Neural progenitor cell (in vitro differentiated cells): ENCODE data around the gene MORN5. TPM values are rescaled to one million over a fixed set of nuclear protein-coding genes. Genes with fewer than 3 reads are reported as not detected.

Experiments
- DNase-seq: peaks from one replicate; pipeline ENCODE4 v3.0.0-alpha.2; 2016; ENCODE audit warnings: low spot score
- H2AFZ ChIP-seq: fragments of 200-600 bp; sonication (generic); replicated peaks from 2 replicates; pipeline ENCODE4 v1.6.1; 2016; ENCODE audit warnings: antibody characterized with exemption
- H3F3A ChIP-seq: fragments of 200-600 bp; sonication (generic); 2 replicates; pipeline ENCODE4 v1.6.1; 2016; ENCODE audit warnings: antibody characterized with exemption, low read depth
- H3K27ac ChIP-seq: fragments of 200-600 bp; sonication (generic); 2 replicates; pipeline ENCODE4 v1.5.1; 2016; ENCODE audit warnings: mild to moderate bottlenecking
- H3K27me3 ChIP-seq: fragments of 200-600 bp; sonication (generic); 2 replicates; pipeline ENCODE4 v1.6.1; 2016; ENCODE audit warnings: mild to moderate bottlenecking, moderate library complexity
- H3K36me3 ChIP-seq: fragments of 200-600 bp; sonication (generic); 2 replicates; pipeline ENCODE4 v1.5.1; 2016
- H3K4me1 ChIP-seq: fragments of 200-600 bp; sonication (generic); 2 replicates; pipeline ENCODE4 v1.6.1; 2016; ENCODE audit warnings: mixed run types
- H3K4me2 ChIP-seq: fragments of 200-600 bp; sonication (generic); 2 replicates; pipeline ENCODE4 v1.6.1; 2016
- H3K4me3 ChIP-seq: fragments of 200-600 bp; sonication (generic); 2 replicates; pipeline ENCODE4 v1.5.1; 2016
- H3K79me2 ChIP-seq: fragments of 200-600 bp; sonication (generic); 2 replicates; pipeline ENCODE4 v1.6.1; 2016; ENCODE audit warnings: low read depth
- H3K9ac ChIP-seq: fragments of 200-600 bp; sonication (generic); 2 replicates; pipeline ENCODE4 v1.6.1; 2016
- H3K9me3 ChIP-seq: fragments of 200-600 bp; sonication (generic); 2 replicates; pipeline ENCODE4 v1.5.1; 2016; ENCODE audit warnings: low read depth
- H4K20me1 ChIP-seq: fragments of 200-600 bp; sonication (generic); 2 replicates; pipeline ENCODE4 v1.6.1; 2016; ENCODE audit warnings: low read depth
- H3K27ac Mint-ChIP-seq: 3 replicates; pipeline ENCODE4 v1.8.0; 2021; ENCODE audit warnings: mixed read lengths
- H3K27me3 Mint-ChIP-seq: 2 replicates; pipeline ENCODE4 v1.8.0; 2022; ENCODE audit warnings: low read depth, mild to moderate bottlenecking, inconsistent platforms, moderate library complexity, mixed read lengths; ENCODE audit not compliant: insufficient read depth
- H3K36me3 Mint-ChIP-seq: 3 replicates; pipeline ENCODE4 v1.8.0; 2021; ENCODE audit warnings: mixed read lengths
- H3K4me1 Mint-ChIP-seq: 3 replicates; pipeline ENCODE4 v1.8.0; 2021; ENCODE audit warnings: mixed read lengths
- H3K4me3 Mint-ChIP-seq: 3 replicates; pipeline ENCODE4 v1.8.0; 2021; ENCODE audit warnings: mild to moderate bottlenecking, moderate library complexity, mixed read lengths
- H3K9me3 Mint-ChIP-seq: 3 replicates; pipeline ENCODE4 v1.8.0; 2020; ENCODE audit warnings: mixed read lengths
- EZH2 ChIP-seq: fragments of 200-600 bp; sonication (generic); IDR thresholded peaks from 2 replicates; pipeline ENCODE4 v1.6.1; 2017; ENCODE audit warnings: antibody characterized with exemption, mild to moderate bottlenecking, moderate library complexity
- EZH2phosphoT487 ChIP-seq: fragments of 200-600 bp; sonication (generic); IDR thresholded peaks from 2 replicates; pipeline ENCODE4 v1.6.1; 2017; ENCODE audit warnings: antibody characterized with exemption
- total RNA-seq: library from RNA; depleted of rRNA; stranded (reverse); fragments of >200 nt; gene quantifications from 2 replicates; pipeline ENCODE4 v1.2.3, GENCODE V29; 2015; ENCODE audit warnings: low replicate concordance
- TF ChIP-seq, protein P1 (sequence below): fragments of 200-600 bp; sonication (generic); IDR thresholded peaks from 2 replicates; pipeline ENCODE4 v1.5.1; 2017; ENCODE audit warnings: antibody characterized with exemption, mild to moderate bottlenecking

The MORN5 gene
- total RNA-seq, 1 donor from 2014 or later, result 3.7 TPM

DNA sequence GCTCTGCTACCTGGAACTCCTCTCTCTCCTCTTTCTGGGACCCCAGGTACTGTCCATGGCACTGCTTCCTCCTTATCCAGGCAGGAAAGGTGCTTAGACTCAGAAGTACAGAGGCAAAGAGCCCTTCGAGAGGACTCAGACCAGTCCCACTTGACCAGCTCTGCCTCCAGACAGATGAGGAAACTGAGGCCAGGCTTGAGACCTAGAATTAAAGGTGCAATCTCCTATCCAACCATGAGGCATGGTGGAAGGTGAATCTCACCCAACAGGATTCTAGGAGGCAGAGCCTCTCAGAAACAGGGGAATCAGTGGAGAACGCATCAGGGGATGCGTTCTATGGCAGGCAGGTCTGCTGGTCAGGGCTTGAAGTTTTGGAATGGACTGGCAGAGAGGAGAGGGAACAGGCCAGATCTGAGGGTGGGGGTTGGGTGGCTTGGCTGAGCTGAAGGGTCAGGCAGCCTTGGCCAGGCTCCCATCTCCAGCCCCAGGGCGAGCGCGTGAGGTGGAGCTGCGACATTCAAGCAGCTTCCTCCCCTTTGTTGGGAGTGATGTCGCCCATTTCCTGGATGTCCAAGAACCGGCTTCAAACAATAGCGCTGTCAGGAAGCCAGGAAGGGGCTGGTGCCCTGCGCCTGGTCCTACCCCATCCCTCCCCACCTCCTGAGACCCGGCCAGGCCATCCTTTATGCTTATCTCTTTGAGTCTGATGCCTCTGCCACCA is 26.3 kb upstream of the MORN5 start:
- peaks cover 4% of the 10 kb centered on the region for H3F3A ChIP-seq
- H3K27me3 ChIP-seq, result peaks cover 100% of the 10 kb centered on the region
- Mint-ChIP-seq H3K9me3 (no peaks in the 10 kb centered on the region), H3K36me3 (no peaks in the 10 kb centered on the region), H3K27ac (peak overlapping the region; percentile 81), H3K27me3 (peaks cover 26% of the 10 kb centered on the region), H3K4me1 (peaks cover 31% of the 10 kb centered on the region), H3K4me3 (no peak overlapping the region)
- H3K4me2 ChIP-seq, result no peak overlapping the region
- H3K36me3 ChIP-seq, result no peaks in the 10 kb centered on the region
- H3K79me2 ChIP-seq, result no peaks in the 10 kb centered on the region
- TF ChIP-seq EZH2phosphoT487, result no peak
- TF ChIP-seq, protein P1, sequence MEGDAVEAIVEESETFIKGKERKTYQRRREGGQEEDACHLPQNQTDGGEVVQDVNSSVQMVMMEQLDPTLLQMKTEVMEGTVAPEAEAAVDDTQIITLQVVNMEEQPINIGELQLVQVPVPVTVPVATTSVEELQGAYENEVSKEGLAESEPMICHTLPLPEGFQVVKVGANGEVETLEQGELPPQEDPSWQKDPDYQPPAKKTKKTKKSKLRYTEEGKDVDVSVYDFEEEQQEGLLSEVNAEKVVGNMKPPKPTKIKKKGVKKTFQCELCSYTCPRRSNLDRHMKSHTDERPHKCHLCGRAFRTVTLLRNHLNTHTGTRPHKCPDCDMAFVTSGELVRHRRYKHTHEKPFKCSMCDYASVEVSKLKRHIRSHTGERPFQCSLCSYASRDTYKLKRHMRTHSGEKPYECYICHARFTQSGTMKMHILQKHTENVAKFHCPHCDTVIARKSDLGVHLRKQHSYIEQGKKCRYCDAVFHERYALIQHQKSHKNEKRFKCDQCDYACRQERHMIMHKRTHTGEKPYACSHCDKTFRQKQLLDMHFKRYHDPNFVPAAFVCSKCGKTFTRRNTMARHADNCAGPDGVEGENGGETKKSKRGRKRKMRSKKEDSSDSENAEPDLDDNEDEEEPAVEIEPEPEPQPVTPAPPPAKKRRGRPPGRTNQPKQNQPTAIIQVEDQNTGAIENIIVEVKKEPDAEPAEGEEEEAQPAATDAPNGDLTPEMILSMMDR, result no peak
- TF ChIP-seq EZH2, result no peak
- no peak for DNase-seq
- H3K27ac ChIP-seq, result no peak overlapping the region
- H3K9ac ChIP-seq, result no peak overlapping the region
- H2AFZ ChIP-seq, result no peak overlapping the region
- peaks cover 45% of the 10 kb centered on the region for H4K20me1 ChIP-seq
- H3K4me3 ChIP-seq, result no peak overlapping the region
- H3K9me3 ChIP-seq, result no peaks in the 10 kb centered on the region
- H3K4me1 ChIP-seq, result peaks cover 19% of the 10 kb centered on the region

DNA sequence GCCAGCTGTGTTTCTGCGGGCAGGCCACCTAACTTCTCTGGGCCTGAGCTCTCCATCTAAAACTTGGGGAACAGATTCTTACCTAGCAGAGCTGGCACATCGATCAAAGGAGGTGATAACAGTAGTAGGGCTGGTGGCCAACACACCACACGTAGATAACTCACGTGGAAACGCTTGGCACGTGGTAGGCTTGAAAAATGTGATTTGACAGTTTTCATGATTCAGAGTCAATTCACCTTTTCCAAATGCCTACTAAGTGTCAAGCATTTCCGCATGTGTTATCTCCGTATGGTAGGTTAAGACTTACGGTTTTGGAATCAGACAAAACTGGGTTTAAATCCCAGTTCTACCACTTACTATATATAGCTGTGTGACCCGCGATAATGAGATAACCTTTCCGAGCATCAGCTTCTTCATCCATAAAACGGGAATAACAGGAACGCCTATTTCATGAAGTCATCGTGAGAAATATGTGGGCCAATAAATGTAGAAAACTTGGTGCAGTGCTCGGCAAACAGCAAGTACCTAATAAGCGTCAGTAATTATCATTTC is 25.6 kb upstream of the MORN5 start:
- Histone ChIP-seq H3K27me3 (peaks cover 100% of the 10 kb centered on the region), H3K4me3 (no peak overlapping the region), H3K27ac (no peak overlapping the region), H3K79me2 (no peaks in the 10 kb centered on the region), H3K9me3 (no peaks in the 10 kb centered on the region), H3K4me2 (no peak overlapping the region), H4K20me1 (peaks cover 45% of the 10 kb centered on the region), H3K4me1 (peaks cover 19% of the 10 kb centered on the region), H3K36me3 (no peaks in the 10 kb centered on the region), H2AFZ (no peak overlapping the region), H3F3A (peaks cover 4% of the 10 kb centered on the region), H3K9ac (no peak overlapping the region)
- Mint-ChIP-seq H3K4me1 (peaks cover 31% of the 10 kb centered on the region), H3K36me3 (no peaks in the 10 kb centered on the region), H3K27ac (no peak overlapping the region), H3K9me3 (no peaks in the 10 kb centered on the region), H3K27me3 (peaks cover 26% of the 10 kb centered on the region), H3K4me3 (no peak overlapping the region)
- TF ChIP-seq EZH2phosphoT487, result no peak
- TF ChIP-seq EZH2, result no peak
- TF ChIP-seq, protein P1, result no peak
- no peak for DNase-seq

DNA sequence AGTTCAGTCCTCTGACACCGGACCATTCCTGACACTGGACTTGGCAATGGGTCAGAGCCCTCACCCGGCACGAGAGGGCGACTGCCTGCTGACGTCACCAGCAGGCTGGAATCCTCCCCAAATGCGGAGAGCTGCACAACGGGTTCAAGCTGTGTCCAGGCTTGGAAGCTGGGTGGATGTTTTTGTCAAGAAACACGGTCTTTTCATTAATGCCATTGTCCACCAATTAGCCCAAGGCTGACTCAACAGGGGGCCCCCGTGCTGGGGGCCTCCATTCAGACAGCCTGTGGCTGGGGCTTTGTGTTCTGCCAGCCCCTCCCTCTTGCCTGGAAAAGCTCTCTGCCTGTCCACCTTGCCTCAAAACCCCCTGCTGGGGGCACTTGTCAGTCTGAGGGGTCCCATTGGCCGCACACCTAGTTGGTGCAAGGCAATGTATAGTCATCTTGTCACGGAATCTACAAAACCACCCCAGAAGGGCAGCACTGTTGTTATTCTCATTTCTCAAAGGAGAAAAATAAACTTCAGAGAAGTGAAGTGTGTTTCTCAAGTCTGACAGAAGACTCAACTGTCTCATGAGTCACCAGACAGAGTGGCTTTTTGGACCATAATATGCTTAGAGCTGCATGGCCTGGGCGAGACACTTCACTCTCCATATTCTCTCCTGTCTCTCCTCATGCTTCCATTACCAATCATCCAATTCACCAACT is 24.7 kb upstream of the MORN5 start:
- no peaks in the 10 kb centered on the region for H3K36me3 ChIP-seq
- peaks cover 19% of the 10 kb centered on the region for H3K4me1 ChIP-seq
- Mint-ChIP-seq H3K4me3 (no peak overlapping the region), H3K4me1 (peaks cover 31% of the 10 kb centered on the region), H3K27ac (no peak overlapping the region), H3K36me3 (no peaks in the 10 kb centered on the region), H3K27me3 (peaks cover 19% of the 10 kb centered on the region), H3K9me3 (no peaks in the 10 kb centered on the region)
- H3K27me3 ChIP-seq, result peaks cover 100% of the 10 kb centered on the region
- TF ChIP-seq, protein P1, result peak; percentile 10
- TF ChIP-seq EZH2 (no peak), EZH2phosphoT487 (peak; percentile 96)
- no peaks in the 10 kb centered on the region for H3K79me2 ChIP-seq
- H4K20me1 ChIP-seq, result peaks cover 45% of the 10 kb centered on the region
- DNase-seq, result peak; percentile 80
- H3F3A ChIP-seq, result peaks cover 4% of the 10 kb centered on the region
- H3K9ac ChIP-seq, result no peak overlapping the region
- no peak overlapping the region for H3K27ac ChIP-seq
- H2AFZ ChIP-seq, result no peak overlapping the region
- H3K4me2 ChIP-seq, result peak overlapping the region; percentile 52
- H3K9me3 ChIP-seq, result no peaks in the 10 kb centered on the region
- H3K4me3 ChIP-seq, result no peak overlapping the region
